HG03469 (cell line): ENCODE data around the gene TYROBP.
"Not testable (repeated sequence)": the region's sequence is repeated elsewhere in the genome, so short reads cannot be mapped to it uniquely, and the experiment has no call there.

ENCODE experiments used
- ATAC-seq: cut with Tn5 transposase; IDR thresholded peaks from one replicate; pipeline ENCODE4 v1.9.1; 2021; ENCODE audit warnings: mild to moderate bottlenecking, moderate library complexity, moderate number of reproducible peaks; ENCODE audit not compliant: unreplicated experiment

TYROBP gene

DNA sequence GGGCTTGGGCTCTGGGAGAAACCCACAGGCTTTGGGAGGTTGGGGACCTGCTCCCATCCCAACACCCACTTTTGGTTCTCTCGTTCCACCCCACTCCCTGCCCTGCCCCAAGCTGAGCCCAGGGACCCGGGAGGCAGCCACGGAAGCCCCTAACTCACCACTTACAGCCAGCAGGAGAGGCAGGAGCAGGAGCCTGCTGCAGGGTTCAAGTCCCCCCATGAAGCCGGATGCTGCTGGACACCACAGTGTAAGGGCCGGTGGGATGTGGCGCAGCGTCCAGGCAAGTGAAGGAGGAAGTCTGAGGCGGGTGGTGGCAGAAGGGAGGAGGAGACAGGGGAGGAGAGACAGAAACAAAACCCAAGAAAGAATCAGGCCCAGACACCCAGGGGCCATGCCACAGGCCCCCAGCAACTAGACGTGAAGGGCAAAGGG lies at the start of gene TYROBP:
TSS of gene TYROBP (minus strand) at position 286 of the 432 bp plus-strand sequence. CDS start at position 219, 67 bp downstream.
- ATAC-seq, result no peak

DNA sequence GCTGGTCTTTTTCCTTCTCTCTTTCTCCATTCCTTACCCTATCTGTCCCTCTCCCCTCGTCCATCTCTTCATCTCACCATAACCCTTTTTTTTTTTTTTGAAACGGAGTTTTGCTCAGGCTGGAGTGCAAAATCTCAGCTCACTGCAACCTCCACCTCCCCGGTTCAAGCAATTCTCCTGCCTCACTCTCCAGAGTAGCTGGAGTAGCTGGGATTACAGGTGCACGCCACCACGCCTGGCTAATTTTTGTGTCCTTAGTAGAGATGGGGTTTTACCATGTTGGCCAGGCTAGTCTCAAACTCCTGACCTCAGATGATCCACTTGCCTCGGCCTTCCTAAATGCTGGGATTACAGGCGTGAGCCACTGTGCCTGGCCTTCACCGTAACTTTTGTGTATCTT lies 49.3 kb upstream of the TYROBP start:
- not testable (repeated sequence) for ATAC-seq

DNA sequence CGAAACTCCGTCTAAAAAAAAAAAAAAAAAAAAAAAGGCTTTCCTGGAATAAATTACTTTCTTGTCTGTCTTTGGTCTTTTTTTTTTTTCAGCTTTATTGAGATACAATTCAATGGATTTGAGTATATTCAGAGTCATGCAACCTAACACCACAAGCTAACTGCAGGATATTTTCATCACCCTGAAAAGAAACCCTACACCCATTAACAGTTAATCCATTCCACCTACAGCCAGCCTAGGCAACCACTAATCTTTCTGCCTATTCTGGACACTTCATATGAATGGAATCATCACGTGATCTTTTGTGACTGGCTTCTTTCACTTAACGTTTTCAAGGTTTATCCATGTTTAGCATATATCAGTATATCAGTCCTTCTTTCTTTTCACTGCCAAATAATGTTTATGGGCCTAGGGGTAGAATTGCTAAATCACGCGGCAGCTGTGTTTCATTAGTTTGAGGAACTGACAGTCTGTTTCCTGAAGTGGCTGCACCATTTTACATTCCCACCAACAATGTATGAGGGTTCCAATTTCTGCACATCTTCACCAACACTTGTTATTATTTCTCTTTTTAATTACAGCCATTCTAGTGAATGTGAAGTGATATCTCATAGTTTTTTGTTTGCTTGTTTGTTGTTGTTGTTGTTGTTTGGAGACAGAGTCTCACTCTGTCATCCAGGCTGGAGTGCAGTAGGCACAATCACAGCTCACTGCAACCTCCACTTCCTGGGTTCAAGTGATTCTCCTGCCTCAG lies 48.0 kb upstream of the TYROBP start:
- ATAC-seq, result no peak

DNA sequence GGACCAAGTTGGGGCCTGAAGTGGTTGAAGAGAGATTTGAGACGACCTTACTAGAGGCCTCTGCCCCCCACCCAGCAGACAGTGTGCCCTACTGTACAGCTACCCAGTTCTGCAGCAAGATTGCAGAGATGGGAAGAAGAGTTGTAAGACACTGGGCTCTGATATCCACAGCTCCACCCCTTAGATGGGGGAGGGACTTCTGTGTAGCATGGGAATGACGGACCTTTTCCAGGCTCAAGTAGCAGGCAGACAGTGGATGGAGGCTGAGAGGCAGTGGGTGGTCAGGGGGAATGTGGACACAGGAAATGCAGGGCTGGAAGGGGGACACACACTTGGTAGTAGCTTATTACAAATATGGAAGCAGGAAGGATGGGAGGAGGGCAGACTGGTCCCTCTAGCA lies 41.0 kb upstream of the TYROBP start:
- no peak for ATAC-seq

DNA sequence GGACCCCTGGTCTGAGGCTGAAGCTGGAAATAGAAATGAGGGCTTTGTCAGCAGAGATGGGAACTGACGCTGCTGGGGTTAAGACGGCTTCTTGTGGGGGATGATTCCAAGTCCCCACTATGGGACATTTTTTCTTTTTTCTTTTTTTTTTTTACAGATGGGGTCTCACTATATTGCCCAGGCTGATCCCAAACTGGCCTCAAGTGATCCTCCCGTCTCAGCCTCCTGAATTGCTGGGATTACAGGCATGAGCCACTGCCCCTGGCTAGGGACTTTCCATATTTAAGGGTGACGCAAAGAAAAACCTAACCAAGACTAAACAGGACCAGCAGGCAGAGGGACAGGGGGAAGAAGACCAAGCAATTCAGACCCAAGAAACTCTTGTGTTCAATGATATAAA lies 38.1 kb upstream of the TYROBP start:
- no peak for ATAC-seq

GRCh38 chr19:35945121-35945790 lies 37.2 kb upstream of the TYROBP start:
- ATAC-seq, result no peak

- no peak for ATAC-seq
Observed at GRCh38 chr19:35944556-35944955, 36.5 kb upstream of the TYROBP start.

DNA sequence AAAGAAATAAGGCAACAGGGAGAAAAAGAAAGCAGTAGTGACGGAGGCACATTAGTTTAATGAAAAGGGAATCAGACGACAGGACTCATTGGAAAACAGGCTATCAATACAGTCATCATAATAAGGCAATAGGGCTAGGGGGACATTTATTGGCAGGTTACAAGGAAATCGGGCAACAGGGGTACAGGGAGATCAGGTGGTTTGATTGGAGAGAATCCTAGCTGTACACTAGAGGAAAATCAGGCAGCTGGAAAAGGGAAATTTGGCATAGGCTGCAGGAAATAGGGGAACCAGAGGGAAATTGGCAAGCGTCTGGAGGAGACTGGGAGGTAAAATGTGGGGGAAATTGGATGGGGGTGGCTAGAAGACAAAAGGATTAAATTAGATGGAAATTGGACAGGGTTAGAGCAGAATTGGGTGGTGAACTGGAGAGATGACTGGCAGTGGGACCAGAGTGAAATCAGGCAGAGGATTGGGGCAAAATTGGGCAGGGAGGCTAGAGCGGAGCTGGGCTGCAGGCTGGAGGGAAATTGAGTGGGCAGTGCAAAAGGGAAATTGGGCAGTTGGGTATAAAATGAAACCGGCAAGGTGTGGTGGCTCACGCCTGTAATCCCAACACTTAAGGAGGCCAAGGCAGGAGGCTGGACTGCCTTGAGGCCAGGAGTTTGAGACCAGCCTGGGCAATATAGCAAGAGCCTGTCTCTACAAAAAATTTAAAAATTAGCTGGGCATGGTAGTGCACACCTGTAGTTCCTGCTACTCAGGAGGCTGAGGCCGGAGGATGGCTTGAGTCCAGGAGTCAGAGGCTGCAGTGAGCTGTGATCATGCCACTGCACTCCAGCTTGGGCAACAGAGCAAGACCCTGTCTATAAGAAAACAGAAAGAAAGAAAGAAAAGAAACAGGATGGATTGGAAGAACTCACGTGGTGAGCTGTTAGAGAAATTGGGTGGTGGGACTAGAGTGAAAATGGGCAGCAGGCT lies 35.5 kb upstream of the TYROBP start:
- no peak for ATAC-seq

- ATAC-seq, result no peak
Observed at GRCh38 chr19:35942235-35942634, 34.1 kb upstream of the TYROBP start.

DNA sequence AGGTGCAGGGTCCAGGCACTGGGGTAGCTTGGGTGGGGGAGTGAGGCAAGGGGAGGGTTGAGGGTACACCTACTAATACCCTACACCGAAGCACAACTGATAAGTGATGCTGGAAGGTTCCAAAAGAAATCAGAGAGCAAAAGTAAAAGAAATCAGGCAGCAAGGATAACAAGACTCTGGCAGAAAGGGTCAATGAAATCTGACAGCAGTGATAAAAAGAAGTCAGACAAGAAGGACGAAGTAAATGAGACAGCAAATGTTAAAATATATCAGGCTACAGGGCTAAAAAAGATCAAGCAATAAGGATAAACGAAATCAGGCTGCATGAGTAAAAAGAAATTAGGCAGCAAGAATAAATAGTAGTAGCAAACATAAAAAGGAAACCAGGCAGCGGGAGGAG lies 32.7 kb upstream of the TYROBP start:
- ATAC-seq, result no peak

DNA sequence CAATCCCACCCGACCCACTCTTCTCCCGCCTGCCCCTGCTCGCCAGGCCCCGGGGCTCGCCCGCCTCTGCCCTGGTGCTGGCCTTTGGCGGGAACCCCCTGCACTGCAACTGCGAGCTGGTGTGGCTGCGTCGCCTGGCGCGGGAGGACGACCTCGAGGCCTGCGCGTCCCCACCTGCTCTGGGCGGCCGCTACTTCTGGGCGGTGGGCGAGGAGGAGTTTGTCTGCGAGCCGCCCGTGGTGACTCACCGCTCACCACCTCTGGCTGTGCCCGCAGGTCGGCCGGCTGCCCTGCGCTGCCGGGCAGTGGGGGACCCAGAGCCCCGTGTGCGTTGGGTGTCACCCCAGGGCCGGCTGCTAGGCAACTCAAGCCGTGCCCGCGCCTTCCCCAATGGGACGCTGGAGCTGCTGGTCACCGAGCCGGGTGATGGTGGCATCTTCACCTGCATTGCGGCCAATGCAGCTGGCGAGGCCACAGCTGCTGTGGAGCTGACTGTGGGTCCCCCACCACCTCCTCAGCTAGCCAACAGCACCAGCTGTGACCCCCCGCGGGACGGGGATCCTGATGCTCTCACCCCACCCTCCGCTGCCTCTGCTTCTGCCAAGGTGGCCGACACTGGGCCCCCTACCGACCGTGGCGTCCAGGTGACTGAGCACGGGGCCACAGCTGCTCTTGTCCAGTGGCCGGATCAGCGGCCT lies 32.1 kb upstream of the TYROBP start:
- ATAC-seq, result no peak

- ATAC-seq, result no peak
Observed at GRCh38 chr19:35939307-35940077, 31.4 kb upstream of the TYROBP start.

- ATAC-seq, result no peak
Observed at GRCh38 chr19:35938282-35939224, 30.5 kb upstream of the TYROBP start.

GRCh38 chr19:35937345-35938281 lies 29.5 kb upstream of the TYROBP start:
- ATAC-seq, result no peak

- no peak for ATAC-seq
Observed at GRCh38 chr19:35936738-35937268, 28.7 kb upstream of the TYROBP start.

DNA sequence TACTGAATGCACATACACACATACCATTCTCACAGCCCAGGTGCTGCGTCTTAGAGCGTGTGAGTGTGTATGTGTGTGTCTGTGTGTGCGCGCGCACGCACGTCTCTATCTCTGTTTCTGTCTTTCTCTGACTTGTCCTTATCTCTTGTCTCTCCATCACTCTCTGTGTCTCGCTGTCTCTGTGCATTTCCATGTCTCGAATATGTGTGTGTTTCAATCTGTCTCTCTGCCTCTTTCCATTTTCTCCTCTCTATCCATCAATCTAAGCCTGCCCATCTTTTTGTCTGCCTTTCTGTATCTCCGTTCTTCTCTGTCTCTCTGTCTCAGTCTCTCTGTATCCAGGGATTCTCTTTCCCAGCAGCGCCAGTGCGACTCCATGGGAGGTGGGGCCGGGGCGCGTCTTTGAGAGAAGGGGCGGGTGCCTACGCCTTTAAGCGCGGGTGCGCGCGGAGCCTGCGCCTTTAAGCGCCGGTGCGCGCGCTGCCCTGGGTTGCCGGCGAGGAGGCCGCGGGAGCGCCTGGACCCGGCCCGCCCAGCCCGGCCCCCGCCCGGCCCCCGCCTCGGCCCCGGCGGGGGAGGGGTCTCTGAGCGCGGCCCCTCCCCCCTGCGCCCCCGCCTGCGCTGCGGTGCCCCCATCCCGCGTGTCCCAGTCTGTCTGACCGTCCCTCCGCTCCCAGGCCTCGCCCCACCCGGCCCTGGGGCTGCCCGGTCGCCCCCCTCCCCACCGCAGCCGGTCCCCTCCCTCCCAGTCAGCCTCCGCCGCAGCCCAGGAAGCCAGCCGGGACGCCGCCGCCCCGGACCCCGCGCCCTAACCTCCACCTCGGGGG lies 28.0 kb upstream of the TYROBP start, which contains the start of gene LRFN3:
TSS of gene LRFN3 (plus strand) at position 464 of the 827 bp plus-strand sequence. CDS start 3,052 bp downstream, outside the sequence.
- no peak for ATAC-seq
